PFSK-1 (cell line): ENCODE data around the gene GALNT14.

ENCODE experiments used
- FOXP2 ChIP-seq: optimal IDR thresholded peaks from 2 replicates; pipeline ENCODE3; 2011; ENCODE audit warnings: borderline replicate concordance, control low read depth, inconsistent platforms; ENCODE audit not compliant: insufficient read depth; ENCODE audit errors: extremely low read length, extremely low read depth
- POLR2AphosphoS5 ChIP-seq: IDR thresholded peaks from 2 replicates; pipeline ENCODE4 v1.6.1; 2012; ENCODE audit warnings: low read depth, mild to moderate bottlenecking, control low read depth, low read length, moderate library complexity
- SIN3A ChIP-seq: IDR thresholded peaks from 2 replicates; pipeline ENCODE4 v1.6.1; 2012; ENCODE audit warnings: mild to moderate bottlenecking, low read length, moderate library complexity, borderline replicate concordance; ENCODE audit not compliant: insufficient read depth
- TAF1 ChIP-seq: IDR thresholded peaks from 2 replicates; pipeline ENCODE4 v1.6.1; 2012; ENCODE audit warnings: low read length, control low read depth, borderline replicate concordance; ENCODE audit not compliant: insufficient read depth
- TF ChIP-seq, protein P1 (sequence below), 2 experiments: IDR thresholded peaks; 2 replicates each; pipeline versions ENCODE4 v1.6.1 to v1.8.0; 2011 to 2012; ENCODE audit warnings: low read depth in 2 of 2, low read length in 2 of 2, control low read depth in 1 of 2, inconsistent platforms in 1 of 2, mild to moderate bottlenecking in 1 of 2, moderate library complexity in 1 of 2; ENCODE audit not compliant: insufficient read depth in 1 of 2

GALNT14 gene

DNA sequence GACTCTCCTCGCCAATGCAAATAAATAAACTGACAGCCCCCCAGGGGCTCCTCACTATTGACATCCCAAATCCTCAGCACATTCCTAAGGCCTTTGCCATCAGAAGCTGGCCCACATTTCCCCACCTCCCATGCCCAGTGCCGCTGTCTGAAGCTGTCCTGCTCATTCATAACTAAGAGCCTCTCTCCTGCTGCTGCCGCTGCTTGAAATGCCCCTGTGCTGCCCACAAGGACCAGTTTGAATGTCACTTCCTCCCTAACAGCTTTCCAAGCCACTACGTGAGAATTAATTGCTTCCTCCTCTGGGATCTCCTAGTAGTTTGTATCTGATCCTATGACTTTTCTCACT is 179.3 kb downstream of the GALNT14 start:
- TF ChIP-seq, protein P1, sequence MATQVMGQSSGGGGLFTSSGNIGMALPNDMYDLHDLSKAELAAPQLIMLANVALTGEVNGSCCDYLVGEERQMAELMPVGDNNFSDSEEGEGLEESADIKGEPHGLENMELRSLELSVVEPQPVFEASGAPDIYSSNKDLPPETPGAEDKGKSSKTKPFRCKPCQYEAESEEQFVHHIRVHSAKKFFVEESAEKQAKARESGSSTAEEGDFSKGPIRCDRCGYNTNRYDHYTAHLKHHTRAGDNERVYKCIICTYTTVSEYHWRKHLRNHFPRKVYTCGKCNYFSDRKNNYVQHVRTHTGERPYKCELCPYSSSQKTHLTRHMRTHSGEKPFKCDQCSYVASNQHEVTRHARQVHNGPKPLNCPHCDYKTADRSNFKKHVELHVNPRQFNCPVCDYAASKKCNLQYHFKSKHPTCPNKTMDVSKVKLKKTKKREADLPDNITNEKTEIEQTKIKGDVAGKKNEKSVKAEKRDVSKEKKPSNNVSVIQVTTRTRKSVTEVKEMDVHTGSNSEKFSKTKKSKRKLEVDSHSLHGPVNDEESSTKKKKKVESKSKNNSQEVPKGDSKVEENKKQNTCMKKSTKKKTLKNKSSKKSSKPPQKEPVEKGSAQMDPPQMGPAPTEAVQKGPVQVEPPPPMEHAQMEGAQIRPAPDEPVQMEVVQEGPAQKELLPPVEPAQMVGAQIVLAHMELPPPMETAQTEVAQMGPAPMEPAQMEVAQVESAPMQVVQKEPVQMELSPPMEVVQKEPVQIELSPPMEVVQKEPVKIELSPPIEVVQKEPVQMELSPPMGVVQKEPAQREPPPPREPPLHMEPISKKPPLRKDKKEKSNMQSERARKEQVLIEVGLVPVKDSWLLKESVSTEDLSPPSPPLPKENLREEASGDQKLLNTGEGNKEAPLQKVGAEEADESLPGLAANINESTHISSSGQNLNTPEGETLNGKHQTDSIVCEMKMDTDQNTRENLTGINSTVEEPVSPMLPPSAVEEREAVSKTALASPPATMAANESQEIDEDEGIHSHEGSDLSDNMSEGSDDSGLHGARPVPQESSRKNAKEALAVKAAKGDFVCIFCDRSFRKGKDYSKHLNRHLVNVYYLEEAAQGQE (IDR thresholded peaks at IDR 0.05; ENCODE audit: insufficient read depth in 1 of 2, low read depth in 2 of 2, low read length in 2 of 2): no peak
- TF ChIP-seq SIN3A: no peak
- TF ChIP-seq POLR2AphosphoS5: no peak
- TF ChIP-seq TAF1: no peak
- TF ChIP-seq FOXP2: no peak

DNA sequence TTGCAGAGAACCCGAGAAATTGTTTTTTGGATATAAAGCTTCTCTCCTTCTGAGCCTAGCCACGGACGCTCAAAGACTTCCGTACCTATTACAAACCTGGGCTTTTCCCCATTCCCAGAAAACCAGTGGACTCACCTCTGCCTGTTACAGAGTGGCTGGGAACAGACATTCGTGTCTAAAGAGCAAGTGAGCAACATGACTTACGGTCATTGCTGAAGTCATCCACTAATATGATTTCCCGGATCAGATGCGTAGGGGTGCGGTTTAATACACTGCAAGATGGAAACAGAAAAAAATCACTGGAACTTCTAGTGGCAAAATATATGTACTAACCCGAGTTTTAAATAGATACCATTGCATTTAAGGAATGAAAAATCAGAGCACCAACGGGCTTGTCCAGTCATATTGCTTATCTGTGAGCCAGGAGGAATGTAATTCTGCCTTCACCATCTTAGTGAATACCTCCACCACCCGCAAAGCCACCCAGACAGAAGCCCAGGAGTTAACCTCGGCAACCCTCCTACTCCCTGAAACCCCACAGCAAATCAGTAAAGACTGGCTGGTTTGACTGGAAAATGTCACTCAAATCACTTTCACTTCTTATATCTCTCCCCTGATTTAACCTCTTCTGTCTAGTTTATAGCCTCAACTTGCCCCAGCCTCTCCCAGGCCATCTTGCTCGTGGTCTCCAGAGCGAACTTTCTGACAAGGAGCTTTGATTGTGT is 179.9 kb downstream of the GALNT14 start:
- TF ChIP-seq TAF1 (no peak), FOXP2 (no peak), POLR2AphosphoS5 (no peak), SIN3A (no peak)
- TF ChIP-seq, protein P1 (IDR thresholded peaks at IDR 0.05; ENCODE audit: insufficient read depth in 1 of 2, low read depth in 2 of 2, low read length in 2 of 2): no peak

DNA sequence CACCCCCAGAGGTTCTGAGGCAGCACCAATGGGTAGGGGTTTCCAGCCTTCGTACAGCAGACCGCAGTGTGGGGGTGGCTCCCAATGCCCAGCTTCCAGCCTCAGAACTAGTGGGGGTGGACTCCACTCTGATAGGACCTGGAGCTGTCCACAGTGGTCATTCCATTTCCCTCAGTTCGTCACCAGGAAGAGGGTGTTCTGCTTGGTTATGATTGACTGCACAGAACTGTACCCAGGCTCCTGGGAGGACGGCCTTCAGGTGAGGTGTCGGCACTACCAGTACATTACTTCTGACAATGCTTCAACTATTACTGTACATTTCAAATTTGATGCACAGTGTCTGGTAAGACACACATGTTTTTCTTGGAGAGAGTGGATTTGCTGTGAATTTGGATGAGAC is 180.6 kb downstream of the GALNT14 start:
- TF ChIP-seq SIN3A (no peak), TAF1 (no peak), FOXP2 (no peak), POLR2AphosphoS5 (no peak)
- TF ChIP-seq, protein P1 (IDR thresholded peaks at IDR 0.05; ENCODE audit: insufficient read depth in 1 of 2, low read depth in 2 of 2, low read length in 2 of 2): no peak

DNA sequence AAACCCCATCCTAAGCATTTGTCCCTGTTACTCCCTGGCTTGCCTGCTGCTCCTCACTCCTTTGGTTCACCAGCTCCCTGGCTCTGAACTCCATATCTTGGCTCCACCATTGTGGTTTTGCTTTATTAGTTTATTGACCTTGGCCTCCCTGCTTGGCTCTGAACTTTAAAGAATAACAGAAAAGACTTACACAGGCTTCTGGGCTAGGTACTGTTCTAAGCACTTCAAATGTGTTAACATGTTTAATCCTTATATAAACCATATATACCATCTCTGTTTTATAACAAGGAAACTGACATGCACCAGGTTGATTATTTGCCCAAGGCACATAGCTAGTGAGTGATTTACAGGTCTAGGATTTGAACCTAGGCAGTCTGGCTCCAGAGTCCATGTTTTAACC is 181.2 kb downstream of the GALNT14 start:
- TF ChIP-seq FOXP2 (no peak), SIN3A (no peak), TAF1 (no peak)

DNA sequence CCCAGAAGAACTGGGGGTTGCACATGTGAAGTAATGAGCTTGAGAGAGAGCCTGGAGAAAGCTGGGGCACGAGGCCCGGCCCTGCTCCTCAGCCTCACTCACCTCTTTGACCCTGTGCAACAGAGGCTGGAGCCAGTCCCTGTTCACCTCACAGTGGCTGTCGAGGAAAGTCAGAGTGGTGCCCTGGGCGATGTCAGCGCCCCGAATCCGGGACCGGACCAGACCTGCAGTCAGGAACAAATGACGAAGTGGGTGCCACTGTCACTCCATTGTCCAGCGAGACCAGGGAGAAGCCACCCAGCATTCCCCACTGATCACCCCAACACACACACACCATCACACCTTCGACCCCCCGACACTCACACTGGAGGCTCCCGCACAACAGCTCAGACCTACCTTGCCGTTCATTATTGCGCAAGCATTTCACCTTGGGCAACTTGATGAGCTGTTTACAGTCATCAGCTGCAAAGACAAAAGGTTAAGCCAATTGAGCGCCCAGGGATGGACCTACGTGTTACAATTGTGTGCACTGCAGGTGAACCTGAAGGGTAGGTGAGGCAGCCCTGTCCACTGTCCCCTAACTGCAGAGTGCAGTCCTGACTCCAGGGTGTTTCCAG is 182.6 kb downstream of the GALNT14 start:
- no peak for TF ChIP-seq FOXP2
- TF ChIP-seq, protein P1 (IDR thresholded peaks at IDR 0.05; ENCODE audit: insufficient read depth in 1 of 2, low read depth in 2 of 2, low read length in 2 of 2): no peak
- no peak for TF ChIP-seq SIN3A
- no peak for TF ChIP-seq POLR2AphosphoS5
- TF ChIP-seq TAF1: no peak
